DMS 273 (cell line): Measurements from ENCODE around the gene PLA2R1.
"Not testable (repeated sequence)": the region's sequence is repeated elsewhere in the genome, so short reads cannot be mapped to it uniquely, and the experiment has no call there.

Source experiments
- DNase-seq: peaks from one replicate; lab custom pipeline; 2025; ENCODE audit not compliant: unreplicated experiment; lab: John Stamatoyannopoulos, UW

Gene PLA2R1

GRCh38 chr2:160063879-160064612, 1.6 kb upstream of the PLA2R1 start:
- DNase-seq = no peak

- DNase-seq = no peak
These were observed 856 bp upstream of the PLA2R1 start for GRCh38 chr2:160063271-160063670.

- no peak for DNase-seq
These were observed 497 bp downstream of the PLA2R1 start for GRCh38 chr2:160061944-160062291.

DNA sequence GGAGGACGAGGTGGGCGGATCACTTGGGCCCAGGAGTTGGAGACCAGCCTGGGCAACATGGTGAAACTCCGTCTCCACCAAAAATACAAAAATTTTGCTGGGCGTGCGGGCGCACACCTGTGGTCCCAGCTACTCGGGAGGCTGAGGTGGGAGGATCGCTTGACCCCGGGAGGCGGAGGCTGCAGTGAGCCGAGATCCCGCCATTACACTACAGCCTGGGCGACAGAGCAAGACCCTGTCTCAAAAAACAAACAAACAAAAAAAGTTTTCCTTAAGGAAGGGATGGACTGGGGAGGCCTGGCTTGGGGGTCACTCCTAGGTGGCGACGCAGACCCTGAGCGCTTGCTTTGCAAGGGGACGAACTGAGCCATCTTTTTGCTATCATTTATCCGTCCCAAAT, 882 bp downstream of the PLA2R1 start:
- DNase-seq = no peak

DNA sequence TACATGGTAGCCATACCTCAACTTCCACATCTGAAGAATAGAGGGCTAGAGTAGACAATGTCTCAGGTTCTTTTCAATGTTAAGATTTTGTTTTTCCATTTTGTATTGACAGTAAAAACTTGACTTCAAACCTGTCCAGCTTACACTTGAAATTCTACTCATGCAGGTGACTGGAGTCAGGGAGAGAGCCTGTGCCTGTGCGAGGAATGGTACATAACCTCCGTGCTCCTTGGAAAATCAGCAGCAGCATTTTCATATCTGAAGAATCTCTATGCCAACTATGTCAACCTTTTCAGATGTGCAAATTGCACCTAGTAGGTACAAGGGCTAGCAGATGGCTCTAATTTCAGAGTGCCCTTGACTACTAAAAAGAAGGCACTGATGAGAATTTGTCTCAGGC, 2.1 kb downstream of the PLA2R1 start:
- no peak for DNase-seq

DNA sequence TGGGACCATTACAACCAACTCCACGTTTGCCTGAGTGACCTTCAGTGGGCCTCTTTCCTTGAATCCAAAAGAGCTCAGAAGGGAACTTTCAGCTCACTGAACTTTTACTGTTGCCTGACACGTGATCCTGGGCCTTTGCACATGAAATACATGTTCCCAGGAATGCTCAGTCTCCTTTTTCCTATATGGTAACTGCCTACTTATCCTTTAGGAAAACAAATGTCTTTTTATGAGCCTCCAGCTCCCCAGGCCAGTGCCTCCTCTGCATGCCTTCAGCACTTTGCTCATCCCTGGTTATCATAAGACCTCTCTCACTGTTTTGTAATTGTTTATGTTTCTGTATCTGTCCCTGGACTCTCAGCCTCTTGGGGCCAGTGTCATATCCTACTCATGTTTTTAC, 5.1 kb downstream of the PLA2R1 start:
- no peak for DNase-seq

GRCh38 chr2:160055726-160056108, 6.7 kb downstream of the PLA2R1 start:
- no peak for DNase-seq

- DNase-seq = no peak
These were observed 7.3 kb downstream of the PLA2R1 start for GRCh38 chr2:160054984-160055725.

- DNase-seq = no peak
These were observed 8.5 kb downstream of the PLA2R1 start for GRCh38 chr2:160053946-160054345.

DNA sequence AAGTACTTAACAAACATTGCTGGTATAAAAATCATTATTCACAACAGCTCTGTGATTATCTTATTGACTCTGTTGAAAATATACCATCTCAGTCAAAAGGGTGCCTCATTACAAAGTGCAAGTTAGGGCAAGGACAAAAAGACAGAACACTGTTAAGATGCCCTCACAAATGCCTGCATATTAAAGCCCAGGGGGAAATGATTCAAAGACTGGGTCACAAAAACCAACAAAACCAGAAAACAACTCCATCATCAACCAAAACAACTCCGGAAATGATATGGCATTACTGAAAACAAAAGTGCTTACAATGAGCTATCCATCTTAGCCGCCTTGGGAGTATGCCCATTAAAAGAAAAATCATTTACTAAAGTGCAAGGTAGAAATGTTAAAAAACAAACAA, 9.9 kb downstream of the PLA2R1 start:
- DNase-seq = no peak

- no peak for DNase-seq
These were observed 11.0 kb downstream of the PLA2R1 start for GRCh38 chr2:160051371-160051800.

DNA sequence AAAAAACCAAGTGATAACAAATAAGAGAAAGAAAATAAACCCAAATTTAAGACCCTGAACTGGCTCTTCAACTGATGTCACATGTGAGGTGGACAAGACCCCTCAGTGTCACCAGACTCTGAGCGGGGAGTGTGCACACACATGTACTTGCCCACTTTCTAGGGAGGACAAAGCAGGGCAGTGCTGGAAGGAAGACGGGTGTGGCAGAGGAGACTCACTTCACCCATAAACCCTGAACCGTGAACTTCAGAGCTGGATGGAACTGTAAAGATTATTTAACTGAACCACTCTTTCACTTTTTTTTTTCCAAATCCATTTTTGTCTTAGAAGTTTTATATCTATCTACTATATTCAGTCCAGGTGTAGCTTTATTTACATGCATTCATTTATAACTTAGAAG, 12.3 kb downstream of the PLA2R1 start:
- DNase-seq = no peak

DNA sequence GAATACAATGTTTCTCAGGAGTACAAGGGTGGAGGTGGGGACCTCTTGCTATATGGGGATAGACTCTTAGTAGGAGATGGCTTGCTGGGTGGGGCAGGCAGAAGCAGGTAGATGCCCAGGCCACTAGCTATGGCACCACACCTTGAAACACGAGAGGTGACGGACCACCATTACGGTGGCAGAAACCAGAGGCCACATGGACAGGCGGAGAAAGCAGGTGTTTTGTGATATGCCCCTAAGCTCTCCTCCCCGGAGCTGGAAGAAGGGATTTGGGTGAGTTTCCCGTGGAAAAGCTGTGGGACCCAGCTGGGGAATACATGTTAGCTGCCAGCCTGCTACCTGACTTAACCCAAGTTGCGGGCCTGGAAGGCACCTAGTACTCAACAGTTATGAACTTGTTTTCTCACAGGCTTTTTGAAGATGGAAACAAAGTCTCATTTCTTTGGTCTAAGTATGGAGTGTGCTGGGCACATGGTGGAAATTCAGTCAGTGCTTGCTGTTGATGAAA, 16.7 kb downstream of the PLA2R1 start:
- DNase-seq = no peak

- DNase-seq = no peak
These were observed 17.7 kb downstream of the PLA2R1 start for GRCh38 chr2:160044728-160045127.

GRCh38 chr2:160043265-160043664, 19.1 kb downstream of the PLA2R1 start:
- no peak for DNase-seq

GRCh38 chr2:160042054-160042453, 20.4 kb downstream of the PLA2R1 start:
- DNase-seq = no peak

DNA sequence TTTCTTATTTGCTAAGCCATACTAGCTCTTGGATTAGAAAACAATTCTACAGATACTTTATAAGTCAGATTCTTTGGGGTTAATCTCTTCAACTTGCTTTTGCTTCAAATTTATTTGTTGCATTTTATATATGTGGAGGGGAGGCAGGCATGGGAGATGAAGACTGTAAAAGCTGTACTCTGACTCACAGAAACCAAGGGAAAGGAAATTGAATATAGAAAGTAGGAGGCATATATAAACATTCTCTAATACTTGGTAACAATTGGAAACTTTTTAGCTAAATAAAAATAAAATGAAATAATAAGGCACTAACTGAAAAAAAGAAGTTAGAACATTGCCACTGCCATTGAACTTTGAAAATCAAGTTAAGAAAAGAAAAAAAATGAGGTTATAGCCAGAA, 21.3 kb downstream of the PLA2R1 start:
- no peak for DNase-seq

DNA sequence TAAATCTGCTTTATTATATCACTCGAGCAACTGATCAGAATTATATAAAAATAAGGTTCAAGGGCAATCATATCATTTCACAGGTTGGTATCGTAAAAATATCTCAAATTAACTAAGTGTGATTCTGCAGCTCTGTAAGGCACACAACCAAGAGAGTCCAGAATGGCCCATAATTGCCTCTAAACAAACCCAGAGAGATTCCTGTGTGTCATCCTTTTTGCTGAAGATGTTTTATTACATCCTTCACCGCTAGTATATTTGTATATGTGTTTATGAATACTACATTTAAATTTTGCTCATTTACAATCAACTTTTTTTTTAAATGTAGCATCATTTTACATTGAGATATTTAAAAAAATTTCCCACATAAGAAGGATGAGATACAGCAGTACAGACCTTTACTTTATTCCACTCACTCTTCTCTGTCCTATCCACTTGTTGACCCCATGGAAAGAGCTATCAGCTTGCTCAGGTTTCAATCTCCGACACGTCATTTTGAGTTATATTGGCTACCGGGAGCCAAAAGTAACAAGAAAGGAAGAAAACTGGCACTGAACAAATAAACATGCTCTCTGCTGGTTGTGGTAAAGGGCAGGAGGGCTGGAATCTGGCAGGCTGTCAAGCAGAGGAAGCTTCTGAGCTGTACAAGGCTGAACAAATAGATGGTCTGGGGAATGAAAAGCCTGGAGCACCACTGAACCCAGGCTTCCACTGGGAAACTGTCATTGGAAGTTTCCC, 23.1 kb downstream of the PLA2R1 start:
- DNase-seq = peak; percentile 24

DNA sequence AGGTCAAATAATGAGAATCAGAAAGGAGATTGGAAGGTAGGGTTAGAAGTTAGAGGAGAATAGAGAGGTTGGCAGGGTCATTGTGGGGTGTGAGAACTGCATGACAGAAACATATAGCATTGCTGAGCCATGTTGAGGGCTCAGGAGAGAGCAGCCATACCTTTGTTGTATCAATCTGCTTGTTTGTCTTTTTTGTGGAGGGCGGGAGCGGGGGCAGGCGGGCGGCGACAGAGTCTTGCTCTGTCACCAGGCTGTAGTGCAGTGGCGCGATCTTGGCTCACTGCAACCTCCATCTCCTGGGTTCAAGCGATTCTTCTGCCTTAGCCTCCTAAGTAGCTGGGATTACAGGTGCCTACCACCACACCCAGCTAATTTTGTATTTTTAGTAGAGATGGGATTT, 23.8 kb downstream of the PLA2R1 start:
- not testable (repeated sequence) for DNase-seq

GRCh38 chr2:160036736-160037135, 25.7 kb downstream of the PLA2R1 start:
- DNase-seq = no peak

DNA sequence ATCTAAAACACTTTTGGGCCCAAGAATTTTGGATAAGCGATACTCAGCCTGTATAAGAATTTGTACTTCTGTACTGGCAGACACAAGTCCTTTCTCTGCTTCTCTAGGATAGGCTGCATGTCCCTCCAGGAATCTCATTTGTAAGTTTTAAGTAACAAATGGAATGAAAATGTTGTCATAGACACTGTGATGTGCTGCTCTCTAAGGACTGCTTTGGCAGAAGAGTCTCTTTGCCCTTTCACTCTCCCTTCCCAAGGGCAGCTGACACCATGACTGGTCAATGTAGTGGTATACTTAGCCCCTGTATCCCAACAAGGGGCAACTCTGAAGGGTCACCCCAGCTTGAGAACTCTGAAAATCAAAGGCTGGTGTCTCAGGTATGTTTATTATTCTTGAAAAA, 27.3 kb downstream of the PLA2R1 start:
- DNase-seq = no peak

DNA sequence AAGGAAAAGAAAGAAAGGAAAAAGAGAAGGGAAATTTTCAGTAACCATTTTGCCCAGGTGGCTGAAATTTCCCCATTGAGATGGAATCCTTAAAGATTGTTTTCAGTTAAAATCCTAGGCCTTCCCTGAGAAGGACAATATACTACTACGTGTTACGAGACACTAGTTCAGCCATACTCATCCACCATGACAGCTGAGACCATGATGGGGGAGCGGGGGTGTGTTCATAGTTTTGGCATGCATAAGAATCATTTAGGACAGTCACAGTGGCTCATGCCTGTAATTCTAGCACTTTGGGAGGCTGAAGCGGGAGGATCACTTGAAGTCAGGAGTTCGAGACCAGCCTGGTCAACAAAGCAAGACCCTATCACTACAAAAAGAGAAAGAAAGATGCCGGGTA, 28.0 kb downstream of the PLA2R1 start:
- no peak for DNase-seq
